ENCODE measurements around the gene ATF5.
"Not testable (repeated sequence)": the region's sequence is repeated elsewhere in the genome, so short reads cannot be mapped to it uniquely, and the experiment has no call there.

ATF5 gene

DNA sequence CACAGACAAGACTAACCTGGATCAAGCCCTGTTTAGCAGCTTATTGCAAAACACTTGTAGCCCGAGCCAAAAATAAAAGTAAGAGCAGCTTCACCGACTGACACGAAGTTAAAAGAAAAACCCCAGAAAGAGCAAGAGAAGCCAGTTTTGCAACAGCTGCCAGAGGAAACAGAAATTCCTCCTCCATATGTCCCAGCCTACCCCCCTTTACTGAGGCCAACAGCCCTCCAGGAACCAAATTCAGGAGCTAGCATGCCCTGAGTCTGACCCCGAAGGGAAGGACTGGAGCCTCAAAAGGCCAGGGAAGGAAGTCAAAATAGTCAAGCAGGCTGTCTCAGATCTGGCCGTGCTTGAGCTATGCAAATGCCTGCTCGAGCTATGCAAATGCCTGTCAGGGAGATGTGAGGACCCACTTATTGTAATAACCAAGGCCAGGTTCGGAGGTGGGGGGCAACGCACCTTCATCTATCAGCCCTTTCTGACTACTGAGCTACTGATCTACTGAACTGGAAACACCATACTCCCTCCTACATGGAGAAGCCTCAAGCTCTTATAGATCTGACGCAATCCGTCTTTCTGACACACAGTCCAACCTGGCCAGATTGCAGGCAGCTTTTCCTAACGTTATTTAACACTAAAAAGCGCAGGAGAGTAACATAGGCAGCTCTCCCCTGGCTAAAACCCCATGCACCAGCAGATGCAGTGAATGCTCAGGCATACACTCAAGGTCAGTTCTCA is 25.3 kb downstream of the ATF5 start:
- H3K27me3 ChIP-seq (ENCODE audit: insufficient read depth, low read depth) = peaks cover 43% of the 10 kb centered on the region
- H3K27ac ChIP-seq = no peak overlapping the region
- no peaks in the 10 kb centered on the region for H3K36me3 ChIP-seq (ENCODE audit: insufficient read depth)
- no peak overlapping the region for H2AFZ ChIP-seq (ENCODE audit: low read depth)
- no peak overlapping the region for H3K4me3 ChIP-seq (IDR thresholded peaks at IDR 0.05; ENCODE audit: insufficient read depth, low read depth, low read length)
- no peak overlapping the region for H3K9ac ChIP-seq
- H3K79me2 ChIP-seq (ENCODE audit: insufficient read depth, low read depth) = no peaks in the 10 kb centered on the region
- no peaks in the 10 kb centered on the region for H3K4me1 ChIP-seq (ENCODE audit: low read depth, poor library complexity, severe bottlenecking)
- no peak overlapping the region for H3K4me2 ChIP-seq
- H4K20me1 ChIP-seq (ENCODE audit: insufficient read depth) = no peaks in the 10 kb centered on the region
- TF ChIP-seq, protein P1, sequence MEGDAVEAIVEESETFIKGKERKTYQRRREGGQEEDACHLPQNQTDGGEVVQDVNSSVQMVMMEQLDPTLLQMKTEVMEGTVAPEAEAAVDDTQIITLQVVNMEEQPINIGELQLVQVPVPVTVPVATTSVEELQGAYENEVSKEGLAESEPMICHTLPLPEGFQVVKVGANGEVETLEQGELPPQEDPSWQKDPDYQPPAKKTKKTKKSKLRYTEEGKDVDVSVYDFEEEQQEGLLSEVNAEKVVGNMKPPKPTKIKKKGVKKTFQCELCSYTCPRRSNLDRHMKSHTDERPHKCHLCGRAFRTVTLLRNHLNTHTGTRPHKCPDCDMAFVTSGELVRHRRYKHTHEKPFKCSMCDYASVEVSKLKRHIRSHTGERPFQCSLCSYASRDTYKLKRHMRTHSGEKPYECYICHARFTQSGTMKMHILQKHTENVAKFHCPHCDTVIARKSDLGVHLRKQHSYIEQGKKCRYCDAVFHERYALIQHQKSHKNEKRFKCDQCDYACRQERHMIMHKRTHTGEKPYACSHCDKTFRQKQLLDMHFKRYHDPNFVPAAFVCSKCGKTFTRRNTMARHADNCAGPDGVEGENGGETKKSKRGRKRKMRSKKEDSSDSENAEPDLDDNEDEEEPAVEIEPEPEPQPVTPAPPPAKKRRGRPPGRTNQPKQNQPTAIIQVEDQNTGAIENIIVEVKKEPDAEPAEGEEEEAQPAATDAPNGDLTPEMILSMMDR (conservative IDR thresholded peaks at IDR 0.05; ENCODE audit: low read depth, low read length) = no peak

DNA sequence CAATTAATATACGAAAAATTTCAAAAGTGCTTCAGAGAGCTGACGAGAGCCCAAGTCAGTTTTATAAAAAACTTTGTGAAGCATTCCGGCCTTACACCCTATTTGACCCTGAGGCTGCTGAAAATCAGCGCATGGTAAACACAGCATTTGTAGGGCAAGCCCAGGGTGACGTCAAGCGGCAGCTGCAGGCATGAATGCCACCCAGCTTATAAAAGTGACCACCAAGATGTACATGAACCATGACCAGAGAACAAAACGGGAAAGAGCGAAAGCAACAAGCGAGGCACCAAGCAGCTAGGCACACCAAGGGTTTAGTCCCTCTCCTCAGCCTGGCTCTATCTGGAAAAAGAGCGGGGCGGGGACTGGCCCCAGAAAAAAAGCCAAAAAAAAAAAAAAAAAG is 25.9 kb downstream of the ATF5 start:
- H3K27me3 ChIP-seq (ENCODE audit: insufficient read depth, low read depth) = peaks cover 36% of the 10 kb centered on the region
- H3K36me3 ChIP-seq (ENCODE audit: insufficient read depth) = no peaks in the 10 kb centered on the region
- no peak overlapping the region for H3K9ac ChIP-seq
- no peak overlapping the region for H2AFZ ChIP-seq (ENCODE audit: low read depth)
- no peaks in the 10 kb centered on the region for H3K79me2 ChIP-seq (ENCODE audit: insufficient read depth, low read depth)
- H4K20me1 ChIP-seq (ENCODE audit: insufficient read depth) = no peaks in the 10 kb centered on the region
- H3K4me2 ChIP-seq = no peak overlapping the region
- H3K4me3 ChIP-seq (IDR thresholded peaks at IDR 0.05; ENCODE audit: insufficient read depth, low read depth, low read length) = no peak overlapping the region
- H3K27ac ChIP-seq = no peak overlapping the region
- TF ChIP-seq, protein P1 (conservative IDR thresholded peaks at IDR 0.05; ENCODE audit: low read depth, low read length) = no peak
- no peaks in the 10 kb centered on the region for H3K4me1 ChIP-seq (ENCODE audit: low read depth, poor library complexity, severe bottlenecking)

DNA sequence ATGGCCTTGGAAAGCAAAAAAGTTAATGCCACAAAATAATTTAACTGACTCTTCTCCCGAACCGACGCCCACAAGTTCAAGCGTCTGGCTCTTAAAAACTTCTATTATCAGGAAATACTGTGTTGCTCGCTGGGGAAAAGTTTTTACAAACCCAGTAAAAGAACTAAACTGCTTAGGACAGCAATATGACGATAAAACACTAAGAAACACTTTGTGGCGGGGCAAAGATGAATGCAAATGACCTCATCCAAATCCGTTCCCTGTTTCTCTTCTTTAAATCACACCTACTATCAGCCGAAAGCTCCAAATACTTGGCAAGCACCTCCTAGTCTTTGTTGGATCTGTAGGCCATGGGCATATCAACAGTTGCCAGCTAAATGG is 27.1 kb downstream of the ATF5 start:
- TF ChIP-seq, protein P1 (conservative IDR thresholded peaks at IDR 0.05; ENCODE audit: low read depth, low read length) = no peak
- H3K9ac ChIP-seq = no peak overlapping the region
- H3K79me2 ChIP-seq (ENCODE audit: insufficient read depth, low read depth) = no peaks in the 10 kb centered on the region
- no peak overlapping the region for H3K27ac ChIP-seq
- H3K27me3 ChIP-seq (ENCODE audit: insufficient read depth, low read depth) = peaks cover 37% of the 10 kb centered on the region
- no peak overlapping the region for H3K4me2 ChIP-seq
- no peak overlapping the region for H2AFZ ChIP-seq (ENCODE audit: low read depth)
- H4K20me1 ChIP-seq (ENCODE audit: insufficient read depth) = no peaks in the 10 kb centered on the region
- no peaks in the 10 kb centered on the region for H3K36me3 ChIP-seq (ENCODE audit: insufficient read depth)
- no peaks in the 10 kb centered on the region for H3K4me1 ChIP-seq (ENCODE audit: low read depth, poor library complexity, severe bottlenecking)
- no peak overlapping the region for H3K4me3 ChIP-seq (IDR thresholded peaks at IDR 0.05; ENCODE audit: insufficient read depth, low read depth, low read length)

DNA sequence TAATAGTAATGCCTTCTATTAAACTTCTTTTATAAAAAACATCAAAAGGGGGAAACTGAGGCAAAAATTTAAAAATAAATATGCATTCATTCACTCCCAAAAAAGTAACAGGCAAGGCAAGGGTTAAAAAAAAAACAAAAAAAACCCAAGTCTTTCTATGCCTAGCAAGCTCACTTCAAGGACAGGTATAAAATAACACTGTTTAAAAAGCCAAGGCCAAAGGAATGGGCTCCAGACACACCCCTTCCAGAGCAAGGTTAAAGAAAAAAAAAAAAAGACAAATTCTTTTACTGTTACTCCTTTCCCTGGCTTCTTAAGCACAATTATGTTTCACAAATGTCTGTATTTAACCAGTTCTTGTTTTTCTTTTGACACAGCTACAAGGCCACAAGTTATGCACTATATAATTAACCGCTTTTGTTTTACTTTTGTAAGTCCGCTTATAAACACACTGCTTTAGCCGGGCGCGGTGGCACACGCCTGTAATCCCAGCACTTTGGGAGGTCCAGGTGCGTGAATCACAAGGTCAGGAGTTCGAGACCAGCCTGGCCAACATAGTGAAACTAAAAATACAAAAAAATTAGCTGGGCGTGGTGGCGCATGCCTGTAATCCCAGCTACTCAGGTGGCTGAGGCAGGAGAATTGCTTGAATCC is 28.4 kb downstream of the ATF5 start:
- no peaks in the 10 kb centered on the region for H3K4me1 ChIP-seq (ENCODE audit: low read depth, poor library complexity, severe bottlenecking)
- peaks cover 49% of the 10 kb centered on the region for H3K27me3 ChIP-seq (ENCODE audit: insufficient read depth, low read depth)
- no peaks in the 10 kb centered on the region for H4K20me1 ChIP-seq (ENCODE audit: insufficient read depth)
- H3K9ac ChIP-seq = no peak overlapping the region
- H3K27ac ChIP-seq = no peak overlapping the region
- H3K79me2 ChIP-seq (ENCODE audit: insufficient read depth, low read depth) = no peaks in the 10 kb centered on the region
- no peak overlapping the region for H2AFZ ChIP-seq (ENCODE audit: low read depth)
- no peak overlapping the region for H3K4me2 ChIP-seq
- no peaks in the 10 kb centered on the region for H3K36me3 ChIP-seq (ENCODE audit: insufficient read depth)
- TF ChIP-seq, protein P1 (conservative IDR thresholded peaks at IDR 0.05; ENCODE audit: low read depth, low read length) = no peak
- H3K4me3 ChIP-seq (IDR thresholded peaks at IDR 0.05; ENCODE audit: insufficient read depth, low read depth, low read length) = no peak overlapping the region

DNA sequence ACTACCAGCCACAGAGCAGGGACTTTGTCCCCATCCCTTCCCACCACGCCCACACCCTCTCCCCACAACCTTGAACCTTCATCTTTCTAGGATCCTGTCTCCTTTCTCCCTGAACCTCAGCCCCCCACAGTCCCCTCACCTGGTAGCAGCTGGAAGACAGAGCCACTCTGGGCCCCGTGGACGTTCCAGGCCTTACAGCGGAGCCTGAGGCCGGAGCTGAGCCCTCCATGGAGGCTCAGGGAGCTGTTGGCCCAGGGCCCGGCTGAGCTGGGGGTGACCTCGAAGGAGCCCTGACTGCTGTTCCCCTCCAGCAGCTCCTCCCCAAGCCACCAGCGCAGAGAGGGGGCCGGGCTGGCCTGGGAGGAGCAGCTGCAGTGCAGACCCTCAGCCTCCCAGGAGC is 29.1 kb downstream of the ATF5 start:
- not testable (repeated sequence) for H2AFZ ChIP-seq (ENCODE audit: low read depth); H3K4me1 ChIP-seq (ENCODE audit: low read depth, poor library complexity, severe bottlenecking); H3K4me2 ChIP-seq; H3K36me3 ChIP-seq (ENCODE audit: insufficient read depth); H3K79me2 ChIP-seq (ENCODE audit: insufficient read depth, low read depth); H3K4me3 ChIP-seq (IDR thresholded peaks at IDR 0.05; ENCODE audit: insufficient read depth, low read depth, low read length); H4K20me1 ChIP-seq (ENCODE audit: insufficient read depth); H3K27ac ChIP-seq; H3K9ac ChIP-seq
- peaks cover 48% of the 10 kb centered on the region for H3K27me3 ChIP-seq (ENCODE audit: insufficient read depth, low read depth)

DNA sequence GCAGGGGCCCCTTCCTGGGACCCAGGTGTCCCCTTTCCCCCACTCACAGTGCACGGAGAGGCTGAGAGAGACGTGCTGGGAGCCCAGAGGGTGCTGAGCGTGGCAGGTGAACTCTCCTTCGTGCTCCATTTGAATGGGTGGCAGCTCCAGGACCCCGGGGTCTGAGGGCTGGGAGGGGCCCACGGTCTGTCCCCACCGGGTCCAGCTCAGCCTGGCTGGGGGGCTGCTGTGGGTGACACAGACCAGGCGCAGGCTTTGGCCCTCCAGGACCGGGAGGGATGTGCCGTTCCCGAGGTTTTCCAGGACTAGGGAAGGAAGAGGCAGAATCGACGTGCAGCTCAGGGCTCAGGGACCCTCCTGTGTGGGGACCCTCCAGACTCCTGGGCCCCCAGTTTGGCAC is 29.6 kb downstream of the ATF5 start:
- peaks cover 48% of the 10 kb centered on the region for H3K27me3 ChIP-seq (ENCODE audit: insufficient read depth, low read depth)
- H3K79me2 ChIP-seq (ENCODE audit: insufficient read depth, low read depth); H3K4me3 ChIP-seq (IDR thresholded peaks at IDR 0.05; ENCODE audit: insufficient read depth, low read depth, low read length); H2AFZ ChIP-seq (ENCODE audit: low read depth); H3K4me2 ChIP-seq; H3K36me3 ChIP-seq (ENCODE audit: insufficient read depth); H3K4me1 ChIP-seq (ENCODE audit: low read depth, poor library complexity, severe bottlenecking); H3K9ac ChIP-seq; H4K20me1 ChIP-seq (ENCODE audit: insufficient read depth); H3K27ac ChIP-seq: not testable (repeated sequence)

DNA sequence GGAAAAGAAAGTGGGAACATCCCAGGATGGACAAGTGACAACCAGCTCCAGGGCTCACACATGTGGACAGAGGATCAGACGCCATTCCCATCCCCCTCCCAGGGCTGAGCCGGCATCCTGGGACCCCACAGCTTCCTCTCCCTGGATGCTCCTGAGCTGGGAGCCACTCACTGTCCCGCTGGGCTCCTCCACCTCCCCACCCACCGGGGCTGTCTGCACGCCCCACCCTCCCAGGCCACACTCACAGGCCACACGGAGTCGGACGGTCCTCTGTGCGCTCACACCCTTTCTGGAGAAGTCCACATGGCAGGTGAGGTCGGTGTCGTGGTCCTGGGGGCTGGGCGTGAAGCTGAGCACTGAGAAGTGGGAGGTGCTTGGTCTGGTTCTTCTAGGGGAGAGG is 30.9 kb downstream of the ATF5 start:
- not testable (repeated sequence) for H2AFZ ChIP-seq (ENCODE audit: low read depth); H3K79me2 ChIP-seq (ENCODE audit: insufficient read depth, low read depth); H3K4me2 ChIP-seq; H3K9ac ChIP-seq; H3K27ac ChIP-seq; H3K4me3 ChIP-seq (IDR thresholded peaks at IDR 0.05; ENCODE audit: insufficient read depth, low read depth, low read length); H4K20me1 ChIP-seq (ENCODE audit: insufficient read depth); H3K36me3 ChIP-seq (ENCODE audit: insufficient read depth); H3K4me1 ChIP-seq (ENCODE audit: low read depth, poor library complexity, severe bottlenecking)
- H3K27me3 ChIP-seq (ENCODE audit: insufficient read depth, low read depth) = peaks cover 48% of the 10 kb centered on the region

Measured in KMS-11 (cell line).